Ishikawa (cell line): ENCODE measurements around the gene DDTL.
"Not testable (repeated sequence)": the region's sequence is repeated elsewhere in the genome, so short reads cannot be mapped to it uniquely, and the experiment has no call there.

Experiments
- CEBPB ChIP-seq: IDR thresholded peaks from 2 replicates; pipeline ENCODE4 v1.6.1; 2012
- CREB1 ChIP-seq: IDR thresholded peaks from 2 replicates; pipeline ENCODE4 v1.6.1; 2012; ENCODE audit warnings: low read depth
- EP300 ChIP-seq: IDR thresholded peaks from 2 replicates; pipeline ENCODE4 v1.6.1; 2012; ENCODE audit warnings: borderline replicate concordance
- FOXM1 ChIP-seq: IDR thresholded peaks from 2 replicates; pipeline ENCODE4 v1.6.1; 2012; ENCODE audit warnings: low read depth, borderline replicate concordance
- NFIC ChIP-seq: IDR thresholded peaks from 2 replicates; pipeline ENCODE4 v1.6.1; 2012
- RAD21 ChIP-seq: IDR thresholded peaks from 2 replicates; pipeline ENCODE4 v1.6.1; 2012; ENCODE audit warnings: low read depth
- TAF1 ChIP-seq: IDR thresholded peaks from 2 replicates; pipeline ENCODE4 v1.6.1; 2012; ENCODE audit warnings: low read depth, mild to moderate bottlenecking
- TCF12 ChIP-seq: IDR thresholded peaks from 2 replicates; pipeline ENCODE4 v1.6.1; 2012; ENCODE audit warnings: low read depth
- USF1 ChIP-seq: IDR thresholded peaks from 2 replicates; pipeline ENCODE4 v1.6.1; 2012
- YY1 ChIP-seq: IDR thresholded peaks from 2 replicates; pipeline ENCODE4 v1.6.1; 2012; ENCODE audit warnings: low read depth
- TF ChIP-seq, protein P1 (sequence below): IDR thresholded peaks from 2 replicates; pipeline ENCODE4 v1.6.1; 2012; ENCODE audit warnings: low read depth, mild to moderate bottlenecking
- TF ChIP-seq, protein P2 (sequence below): IDR thresholded peaks from 2 replicates; pipeline ENCODE4 v1.6.1; 2012

DNA sequence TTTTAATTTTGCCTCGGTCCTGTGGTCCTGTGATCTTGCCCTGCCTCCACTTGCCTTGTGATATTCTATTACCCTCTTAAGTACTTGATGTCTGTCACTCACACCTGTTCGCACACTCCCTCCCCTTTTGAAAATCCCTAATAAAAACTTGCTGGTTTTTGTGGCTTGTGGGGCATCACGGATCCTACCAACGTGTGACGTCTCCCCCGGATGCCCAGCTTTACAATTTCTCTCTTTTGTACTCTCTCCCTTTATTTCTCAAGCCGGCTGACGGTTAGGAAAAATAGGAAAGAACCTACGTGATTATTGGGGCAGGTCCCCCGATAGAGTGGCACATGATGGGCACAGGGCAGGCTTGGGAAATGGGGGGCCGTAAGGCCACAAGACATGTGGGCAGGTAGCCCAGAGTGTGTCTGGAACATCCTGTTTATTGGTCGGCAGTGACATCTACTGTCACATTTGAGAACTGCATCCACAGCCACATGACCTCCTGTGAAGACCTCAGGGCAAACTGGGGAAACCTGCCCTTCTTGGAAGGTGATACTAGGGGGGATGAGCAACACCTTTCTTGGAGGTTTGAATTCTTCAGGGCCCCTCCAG, 10.3 kb upstream of the DDTL start:
- not testable (repeated sequence) for TF ChIP-seq TAF1, EP300, TCF12, CREB1, NFIC, YY1, FOXM1, CEBPB
- TF ChIP-seq, protein P1, sequence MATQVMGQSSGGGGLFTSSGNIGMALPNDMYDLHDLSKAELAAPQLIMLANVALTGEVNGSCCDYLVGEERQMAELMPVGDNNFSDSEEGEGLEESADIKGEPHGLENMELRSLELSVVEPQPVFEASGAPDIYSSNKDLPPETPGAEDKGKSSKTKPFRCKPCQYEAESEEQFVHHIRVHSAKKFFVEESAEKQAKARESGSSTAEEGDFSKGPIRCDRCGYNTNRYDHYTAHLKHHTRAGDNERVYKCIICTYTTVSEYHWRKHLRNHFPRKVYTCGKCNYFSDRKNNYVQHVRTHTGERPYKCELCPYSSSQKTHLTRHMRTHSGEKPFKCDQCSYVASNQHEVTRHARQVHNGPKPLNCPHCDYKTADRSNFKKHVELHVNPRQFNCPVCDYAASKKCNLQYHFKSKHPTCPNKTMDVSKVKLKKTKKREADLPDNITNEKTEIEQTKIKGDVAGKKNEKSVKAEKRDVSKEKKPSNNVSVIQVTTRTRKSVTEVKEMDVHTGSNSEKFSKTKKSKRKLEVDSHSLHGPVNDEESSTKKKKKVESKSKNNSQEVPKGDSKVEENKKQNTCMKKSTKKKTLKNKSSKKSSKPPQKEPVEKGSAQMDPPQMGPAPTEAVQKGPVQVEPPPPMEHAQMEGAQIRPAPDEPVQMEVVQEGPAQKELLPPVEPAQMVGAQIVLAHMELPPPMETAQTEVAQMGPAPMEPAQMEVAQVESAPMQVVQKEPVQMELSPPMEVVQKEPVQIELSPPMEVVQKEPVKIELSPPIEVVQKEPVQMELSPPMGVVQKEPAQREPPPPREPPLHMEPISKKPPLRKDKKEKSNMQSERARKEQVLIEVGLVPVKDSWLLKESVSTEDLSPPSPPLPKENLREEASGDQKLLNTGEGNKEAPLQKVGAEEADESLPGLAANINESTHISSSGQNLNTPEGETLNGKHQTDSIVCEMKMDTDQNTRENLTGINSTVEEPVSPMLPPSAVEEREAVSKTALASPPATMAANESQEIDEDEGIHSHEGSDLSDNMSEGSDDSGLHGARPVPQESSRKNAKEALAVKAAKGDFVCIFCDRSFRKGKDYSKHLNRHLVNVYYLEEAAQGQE, result not testable (repeated sequence)
- TF ChIP-seq, protein P2, sequence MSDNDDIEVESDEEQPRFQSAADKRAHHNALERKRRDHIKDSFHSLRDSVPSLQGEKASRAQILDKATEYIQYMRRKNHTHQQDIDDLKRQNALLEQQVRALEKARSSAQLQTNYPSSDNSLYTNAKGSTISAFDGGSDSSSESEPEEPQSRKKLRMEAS, result not testable (repeated sequence)
- TF ChIP-seq USF1 (peak; percentile 72), RAD21 (peak; percentile 95)
